HepG2 (cell line): ENCODE data around the gene DEPDC1B. TPM values are rescaled to one million over a fixed set of nuclear protein-coding genes. Genes with fewer than 3 reads are reported as not detected.

Experiments
- ATAC-seq: fragments of 200-7000 bp; cut with Tn5 transposase; 3 replicates; pipeline ENCODE4 v1.9.1; 2020; ENCODE audit warnings: mild to moderate bottlenecking, moderate library complexity
- BruUV-seq: library from RNA; stranded (reverse); fragments of 400-500 nt; replicated peaks from 2 replicates; lab custom pipeline; 2021; lab: Mats Ljungman, UMichigan
- CTCF ChIA-PET: fragments of 300-600 bp; formaldehyde crosslinking; extraction: SDS; loops from one replicate; lab custom pipeline; 2021; ENCODE audit warnings: low total read pairs, inconsistent platforms, low intra/inter-chr PET ratio; lab: Yijun Ruan, JAX
- POLR2A ChIA-PET: fragments of 350-600 bp; sonication (Branson Sonifier 250); formaldehyde crosslinking; loops from one replicate; lab custom pipeline; 2020; ENCODE audit warnings: antibody characterized with exemption, inconsistent platforms; lab: Yijun Ruan, JAX
- DNase-seq: peaks from one replicate; pipeline ENCODE4 v3.0.0-alpha.2; 2015; ENCODE audit warnings: low spot score
- FAIRE-seq: peaks from 3 replicates; lab custom pipeline; 2011; peaks lifted over from hg19 to GRCh38; lab: Jason Lieb, UNC
- H2AFZ ChIP-seq: one replicate; pipeline ENCODE4 v1.6.1; 2011; ENCODE audit warnings: low read length, inconsistent platforms
- H3K27ac ChIP-seq: fragments of 300-600 bp; 3 replicates; pipeline ENCODE4 v1.8.0; 2011; ENCODE audit warnings: mixed run types, mild to moderate bottlenecking, mixed read lengths, low read length, inconsistent platforms; ENCODE audit not compliant: insufficient read depth; ENCODE audit errors: extremely low read length
- H3K27me3 ChIP-seq, 2 experiments: fragments of 200-600 bp in 1 of 2; 2 replicates in 1 of 2; 3 replicates in 1 of 2; pipeline versions ENCODE4 v1.6.0 to v1.8.0; 2011; ENCODE audit warnings: low read length in 2 of 2, mild to moderate bottlenecking in 2 of 2, moderate library complexity in 2 of 2, inconsistent platforms in 1 of 2; ENCODE audit not compliant: insufficient read depth in 2 of 2, control insufficient read depth in 1 of 2
- H3K36me3 ChIP-seq, 2 experiments: fragments of 200-600 bp in 1 of 2; replicated peaks in 1 of 2; 2 replicates in 1 of 2; 3 replicates in 1 of 2; pipeline versions ENCODE4 v1.5.1 to v1.8.0; 2011; ENCODE audit warnings: low read length in 2 of 2, inconsistent platforms in 1 of 2; ENCODE audit not compliant: insufficient read depth in 2 of 2, control insufficient read depth in 1 of 2
- H3K4me1 ChIP-seq: 2 replicates; pipeline ENCODE4 v1.5.1; 2012; ENCODE audit warnings: low read length, inconsistent platforms; ENCODE audit not compliant: insufficient read depth
- H3K4me2 ChIP-seq: 2 replicates; pipeline ENCODE4 v1.6.0; 2011; ENCODE audit warnings: low read depth, low read length, inconsistent platforms
- H3K4me3 ChIP-seq, 3 experiments: fragments of 200-600 bp in 1 of 3; sonication (generic), shearing (Covaris generic) in 1 of 3; replicated peaks in 1 of 3; 2 replicates each; pipeline ENCODE4 v1.5.1; 2011 to 2016; ENCODE audit warnings: low read length in 3 of 3, inconsistent platforms in 2 of 3, low read depth in 2 of 3, mild to moderate bottlenecking in 2 of 3, control low read depth in 1 of 3, mixed read lengths in 1 of 3; ENCODE audit not compliant: insufficient read depth in 1 of 3
- H3K79me2 ChIP-seq: one replicate; pipeline ENCODE4 v1.6.1; 2011; ENCODE audit warnings: low read length, inconsistent platforms; ENCODE audit not compliant: insufficient read depth
- H3K9ac ChIP-seq: 2 replicates; pipeline ENCODE4 v1.6.0; 2011; ENCODE audit warnings: mild to moderate bottlenecking, low read depth, low read length, inconsistent platforms; ENCODE audit not compliant: insufficient read depth
- H3K9me3 ChIP-seq: 2 replicates; pipeline ENCODE4 v1.5.1; 2012; ENCODE audit warnings: mild to moderate bottlenecking, low read length
- H4K20me1 ChIP-seq: 2 replicates; pipeline ENCODE4 v1.6.0; 2011; ENCODE audit warnings: inconsistent platforms, mild to moderate bottlenecking, low read length, moderate library complexity; ENCODE audit not compliant: insufficient read depth
- ATF7 ChIP-seq, 2 experiments: fragments of 450-650 bp in 1 of 2; sonication (generic) in 1 of 2; formaldehyde crosslinking in 1 of 2; IDR thresholded peaks; 2 replicates each; pipeline versions ENCODE4 v1.4.0 to v1.6.1; 2016 to 2020; ENCODE audit warnings: antibody characterized with exemption in 1 of 2, mild to moderate bottlenecking in 1 of 2, missing genetic modification reagents in 1 of 2
- CBX2 ChIP-seq, 2 experiments: fragments of 200-600 bp in 1 of 2; sonication (generic); formaldehyde crosslinking in 1 of 2; IDR thresholded peaks; 2 replicates each; pipeline versions ENCODE4 v1.7.0 to v1.8.1; 2018 to 2022; ENCODE audit warnings: low read depth in 2 of 2, low read length in 1 of 2, mild to moderate bottlenecking in 1 of 2, missing genetic modification reagents in 1 of 2
- DNMT1 ChIP-seq: sonication (generic); formaldehyde crosslinking; IDR thresholded peaks from 2 replicates; pipeline ENCODE4 v1.5.1; 2020; ENCODE audit warnings: mild to moderate bottlenecking, missing genetic modification reagents
- FOXK1 ChIP-seq: sonication (generic); formaldehyde crosslinking; IDR thresholded peaks from 2 replicates; pipeline ENCODE4 v1.4.0; 2020; ENCODE audit warnings: low read depth, missing genetic modification reagents, borderline replicate concordance
- HES4 ChIP-seq: sonication (generic); formaldehyde crosslinking; IDR thresholded peaks from 2 replicates; pipeline ENCODE4 v1.9.0; 2021; ENCODE audit warnings: mild to moderate bottlenecking, missing genetic modification reagents, borderline replicate concordance
- SOX6 ChIP-seq, 2 experiments: fragments of 450-650 bp in 1 of 2; sonication (generic) in 1 of 2; formaldehyde crosslinking in 1 of 2; IDR thresholded peaks; 2 replicates each; pipeline versions ENCODE4 v1.4.0 to v1.6.1; 2017 to 2020; ENCODE audit warnings: antibody characterized with exemption in 1 of 2, mild to moderate bottlenecking in 1 of 2, missing genetic modification reagents in 1 of 2
- TCF7L2 ChIP-seq: IDR thresholded peaks from 2 replicates; pipeline ENCODE4 v1.6.1; 2011; ENCODE audit warnings: mild to moderate bottlenecking, low read depth, low read length, moderate library complexity
- ZFP1 ChIP-seq: IDR thresholded peaks from 2 replicates; pipeline ENCODE4 v1.6.1; 2016
- ZNF24 ChIP-seq: fragments of 450-650 bp; IDR thresholded peaks from 2 replicates; pipeline ENCODE4 v1.6.1; 2017; ENCODE audit warnings: antibody characterized with exemption, mild to moderate bottlenecking
- WGBS: methylation state at CpG from one replicate; pipeline ENCODE4 v1.1.6; 2017; ENCODE audit warnings: low lambda C conversion rate; 5-methylcytosine and 5-hydroxymethylcytosine counted together
- in situ Hi-C: cut with HindIII; loops from 2 replicates; pipeline ENCODE4 v1.10.0; 2017; ENCODE audit warnings: low pct_unique_long_range_greater_than_20kb; ENCODE audit not compliant: extremely low pct_ligation_motif_present
- intact Hi-C: fragments of 100-400 bp; cut with micrococcal nuclease; formaldehyde crosslinking; loops from one replicate; pipeline ENCODE4 v1.10.0; 2022; ENCODE audit not compliant: unreplicated experiment
- polyA plus RNA-seq, 8 experiments: library from polyadenylated mRNA; depleted of rRNA in 3 of 8; stranded (reverse) in 7 of 8; unstranded in 1 of 8; fragments of >200 nt; fragmentation: Illumina TruSeq in 4 of 8; extraction: Trizol in 4 of 8; gene quantifications; 2 replicates each; pipeline versions ENCODE4 v1.2.1 to v1.2.3, GENCODE V29; 2011 to 2016; ENCODE audit warnings: low read depth in 4 of 8, missing spikeins in 1 of 8, mixed read lengths in 1 of 8; ENCODE audit not compliant: insufficient read depth in 1 of 8
- total RNA-seq, 5 experiments: library from RNA; depleted of rRNA; stranded (reverse); fragments of >200 nt; fragmentation: Illumina TruSeq; extraction: Trizol; gene quantifications; 2 replicates each; pipeline ENCODE4 v1.2.3, GENCODE V29; 2016; ENCODE audit warnings: low read depth in 1 of 5
- TF ChIP-seq, protein P1 (sequence below): sonication (generic); formaldehyde crosslinking; IDR thresholded peaks from 2 replicates; pipeline ENCODE4 v1.4.0; 2020; ENCODE audit warnings: mild to moderate bottlenecking, low read depth, missing genetic modification reagents

DEPDC1B gene
- total and polyA plus RNA-seq, 2 of the 13 experiments (the other 11 are each of a cell fraction or from before 2014, with no cell fraction given): 29.5 to 51.3 TPM

DNA sequence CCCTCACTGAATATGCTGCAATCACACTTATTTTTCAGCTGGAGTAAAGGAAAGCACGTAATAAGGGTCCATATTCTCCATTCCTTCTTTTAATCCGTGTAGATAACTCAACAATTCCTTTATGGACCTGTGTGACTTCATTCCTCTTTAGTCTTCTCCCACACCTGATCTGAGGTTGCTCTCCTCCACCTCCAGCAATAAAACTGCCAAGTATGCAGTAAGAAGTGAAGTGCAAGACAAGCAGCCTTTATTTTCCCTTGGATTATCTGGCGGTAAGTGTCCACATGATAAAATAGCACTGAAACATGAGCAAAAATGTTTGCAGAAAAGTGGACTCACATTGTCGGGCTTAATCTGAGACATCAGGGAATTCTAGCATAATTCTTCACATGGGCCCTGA, 13.8 kb downstream of the DEPDC1B start:
- FAIRE-seq (no peak), ATAC-seq (no peak), DNase-seq (no peak)
- Histone ChIP-seq H3K9ac (no peak overlapping the region), H4K20me1 (no peaks in the 10 kb centered on the region), H3K79me2 (peaks cover 69% of the 10 kb centered on the region), H3K27me3 (no peaks in the 10 kb centered on the region), H2AFZ (no peak overlapping the region), H3K36me3 (peaks cover 10 to 36% of the 10 kb centered on the region in 2 experiments), H3K4me3 (no peak overlapping the region), H3K4me1 (peaks cover 28% of the 10 kb centered on the region), H3K27ac (no peak overlapping the region), H3K9me3 (no peaks in the 10 kb centered on the region), H3K4me2 (no peak overlapping the region)
- 99% methylated on average over 4 of the region's 4 CpGs for WGBS
- TF ChIP-seq, protein P1, sequence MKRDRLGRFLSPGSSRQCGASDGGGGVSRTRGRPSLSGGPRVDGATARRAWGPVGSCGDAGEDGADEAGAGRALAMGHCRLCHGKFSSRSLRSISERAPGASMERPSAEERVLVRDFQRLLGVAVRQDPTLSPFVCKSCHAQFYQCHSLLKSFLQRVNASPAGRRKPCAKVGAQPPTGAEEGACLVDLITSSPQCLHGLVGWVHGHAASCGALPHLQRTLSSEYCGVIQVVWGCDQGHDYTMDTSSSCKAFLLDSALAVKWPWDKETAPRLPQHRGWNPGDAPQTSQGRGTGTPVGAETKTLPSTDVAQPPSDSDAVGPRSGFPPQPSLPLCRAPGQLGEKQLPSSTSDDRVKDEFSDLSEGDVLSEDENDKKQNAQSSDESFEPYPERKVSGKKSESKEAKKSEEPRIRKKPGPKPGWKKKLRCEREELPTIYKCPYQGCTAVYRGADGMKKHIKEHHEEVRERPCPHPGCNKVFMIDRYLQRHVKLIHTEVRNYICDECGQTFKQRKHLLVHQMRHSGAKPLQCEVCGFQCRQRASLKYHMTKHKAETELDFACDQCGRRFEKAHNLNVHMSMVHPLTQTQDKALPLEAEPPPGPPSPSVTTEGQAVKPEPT (CRISPR knock-in tag): no peak
- no peak for TF ChIP-seq DNMT1
- no peak for TF ChIP-seq HES4 (CRISPR knock-in tag)
- TF ChIP-seq ZFP1 (CRISPR knock-in tag): no peak
- no peak for TF ChIP-seq SOX6 (IDR thresholded peaks at IDR 0.05)
- no peak for TF ChIP-seq SOX6 (CRISPR knock-in tag; IDR thresholded peaks at IDR 0.05)
- no peak for TF ChIP-seq TCF7L2
- intact Hi-C loops: no loop called here
- no TSS peak for BruUV-seq
- POLR2A ChIA-PET: interaction anchor here (1.4 to 3.9 kb wide), 2 partner anchors 13 to 14 kb away, joined by 6 to 41 read pairs; partner anchors contain the start of gene DEPDC1B
- CTCF ChIA-PET: no interaction called here
- in situ Hi-C loops: loop anchor here (10.0 kb wide), 1 partner anchor 129 kb away; no protein-coding TSS in a partner anchor

DNA sequence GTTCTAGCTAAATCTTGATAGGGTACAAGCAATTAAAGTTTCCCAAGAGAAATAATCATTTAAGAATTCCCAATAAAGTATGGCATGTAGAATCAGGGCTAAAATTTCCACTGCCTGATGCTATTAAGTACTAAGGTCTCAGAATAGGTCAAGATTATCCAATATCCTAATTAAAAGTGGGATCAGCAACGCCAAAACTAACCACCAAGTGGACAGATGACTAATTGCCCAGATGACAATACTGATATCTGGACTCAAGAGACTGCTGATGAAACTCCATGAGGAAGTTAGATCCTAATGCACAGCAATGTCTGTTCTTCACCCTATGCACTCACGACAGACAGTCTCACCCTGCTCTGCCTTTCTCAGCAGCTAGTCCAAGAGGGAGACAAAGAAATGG, 14.3 kb downstream of the DEPDC1B start:
- H3K9ac ChIP-seq: no peak overlapping the region
- FAIRE-seq: no peak
- TF ChIP-seq ZNF24 (no peak), ATF7 (IDR thresholded peaks at IDR 0.05) (no peak), ATF7 (CRISPR knock-in tag; IDR thresholded peaks at IDR 0.05) (no peak), FOXK1 (CRISPR knock-in tag) (no peak), CBX2 (IDR thresholded peaks at IDR 0.05; ENCODE audit: low read depth, low read length) (no peak), CBX2 (CRISPR knock-in tag; IDR thresholded peaks at IDR 0.05; ENCODE audit: low read depth) (no peak)
- H3K9me3 ChIP-seq: no peaks in the 10 kb centered on the region
- no peak overlapping the region for H3K4me2 ChIP-seq
- H3K79me2 ChIP-seq: peaks cover 69% of the 10 kb centered on the region
- H3K36me3 ChIP-seq: peaks cover 10 to 39% of the 10 kb centered on the region in 2 experiments
- H2AFZ ChIP-seq: no peak overlapping the region
- CTCF ChIA-PET: no interaction called here
- H3K4me3 ChIP-seq: no peak overlapping the region
- no peak for ATAC-seq
- POLR2A ChIA-PET: interaction anchor here (1.4 kb wide), 1 partner anchor 13 kb away, joined by 6 read pairs; no protein-coding TSS in a partner anchor
- no peak for DNase-seq
- in situ Hi-C loops: loop anchor here (10.0 kb wide), 1 partner anchor 129 kb away; no protein-coding TSS in a partner anchor
- H4K20me1 ChIP-seq: no peaks in the 10 kb centered on the region
- H3K27me3 ChIP-seq: no peaks in the 10 kb centered on the region
- intact Hi-C loops: no loop called here
- peaks cover 23% of the 10 kb centered on the region for H3K4me1 ChIP-seq
- WGBS: 89% methylated on average over 2 of the region's 2 CpGs
- no peak overlapping the region for H3K27ac ChIP-seq
- BruUV-seq: no TSS peak
